Measurements from ENCODE around the gene SMPDL3B. TPM values are rescaled to one million over a fixed set of nuclear protein-coding genes. Genes with fewer than 3 reads are reported as not detected.

SMPDL3B gene
- total RNA-seq, 1 experiment from 2014 or later, result 51.3 TPM

GRCh38 chr1:27928216-27928954 lies 6.4 kb upstream of the SMPDL3B start:
- no peak overlapping the region for H2AK5ac ChIP-seq (ENCODE audit: insufficient read length, low read length)
- no peak overlapping the region for H2BK15ac ChIP-seq (ENCODE audit: low read depth, low read length)
- no peak overlapping the region for H4K91ac ChIP-seq (ENCODE audit: insufficient read length, low read depth, low read length)
- no peak overlapping the region for H2BK120ac ChIP-seq (ENCODE audit: low read depth, low read length, poor library complexity, severe bottlenecking)
- H3K79me1 ChIP-seq (ENCODE audit: insufficient read depth, low read depth, low read length, poor library complexity, severe bottlenecking), result no peaks in the 10 kb centered on the region
- no peak overlapping the region for H3K27ac ChIP-seq (ENCODE audit: insufficient read length, low read depth, low read length)
- H3K9ac ChIP-seq (ENCODE audit: extremely low read depth, insufficient read length, low read length), result no peak overlapping the region
- no peaks in the 10 kb centered on the region for H3K79me2 ChIP-seq (ENCODE audit: insufficient read depth, low read length)
- no peak overlapping the region for H3K27ac Mint-ChIP-seq
- H2BK5ac ChIP-seq (ENCODE audit: insufficient read length, low read length), result no peak overlapping the region
- H4K20me1 ChIP-seq (ENCODE audit: control insufficient read depth, insufficient read depth, insufficient read length), result no peaks in the 10 kb centered on the region
- no peak overlapping the region for H3K4me3 Mint-ChIP-seq
- no peak overlapping the region for H2BK12ac ChIP-seq (ENCODE audit: insufficient read length, low read depth, low read length)
- WGBS (ENCODE audit: extremely low coverage, insufficient read length, low lambda C conversion rate), result no CpG with 5 or more reads among the region's 5 CpGs
- no peak overlapping the region for H3K4me2 ChIP-seq (ENCODE audit: insufficient read depth, insufficient read length, low read length)
- H4K8ac ChIP-seq (replicated peaks; ENCODE audit: insufficient read length, low read depth, low read length), result no peak overlapping the region
- H3K9me3 ChIP-seq (ENCODE audit: control insufficient read depth, low read depth, low read length), result no peaks in the 10 kb centered on the region
- H2BK20ac ChIP-seq (ENCODE audit: low read depth, low read length, poor library complexity, severe bottlenecking), result no peak overlapping the region
- no peak overlapping the region for H3K4ac ChIP-seq (ENCODE audit: low read depth, low read length)
- no peaks in the 10 kb centered on the region for H3K23me2 ChIP-seq (ENCODE audit: insufficient read length, low read depth, low read length, poor library complexity, severe bottlenecking)
- H3K14ac ChIP-seq (ENCODE audit: insufficient read depth, low read length), result no peak overlapping the region
- DNase-seq, result peak; percentile 39
- TF ChIP-seq CTCF (conservative IDR thresholded peaks at IDR 0.05), result peak; percentile 41; the same call in 2 of the 3 replicates
- no peak overlapping the region for H3K23ac ChIP-seq (ENCODE audit: insufficient read length, low read depth, low read length)
- H3T11ph ChIP-seq (ENCODE audit: low read length), result no peak overlapping the region
- H3K9me3 Mint-ChIP-seq, result no peaks in the 10 kb centered on the region
- no peak overlapping the region for H3K56ac ChIP-seq (ENCODE audit: insufficient read length, low read depth, low read length)
- H3K4me1 Mint-ChIP-seq, result peaks cover 10 to 12% of the 10 kb centered on the region in 2 experiments
- no peak overlapping the region for H4K5ac ChIP-seq (ENCODE audit: insufficient read length, low read depth, low read length)
- H2AFZ ChIP-seq (ENCODE audit: low read length), result no peak overlapping the region
- H3K18ac ChIP-seq (ENCODE audit: insufficient read length, low read depth, low read length), result no peak overlapping the region
- no peaks in the 10 kb centered on the region for H3K36me3 Mint-ChIP-seq (ENCODE audit: insufficient read depth in 1 of 3, low read depth in 3 of 3)
- H3K4me1 ChIP-seq (ENCODE audit: insufficient read depth, low read length), result peaks cover 6% of the 10 kb centered on the region; the same call in 1 of the 2 replicates
- no peaks in the 10 kb centered on the region for H3K27me3 ChIP-seq (ENCODE audit: insufficient read depth, low read length)
- H3K27me3 Mint-ChIP-seq (ENCODE audit: low read depth), result no peaks in the 10 kb centered on the region
